Mesenteric fat pad (tissue), 1 donor: ENCODE data around the gene IL6. TPM values are rescaled to one million over a fixed set of nuclear protein-coding genes. Genes with fewer than 3 reads are reported as not detected.
"Not testable (repeated sequence)": the region's sequence is repeated elsewhere in the genome, so short reads cannot be mapped to it uniquely, and the experiment has no call there.

ENCODE experiments used
- DNase-seq: peaks from one replicate; pipeline ENCODE4 v3.0.0-alpha.2; 2020; ENCODE audit warnings: low spot score
- total RNA-seq: library from RNA; stranded (reverse); fragmentation: NEBNext Ultra II Directional; extraction: Animal tissue kit (Norgen Biotek cat#: 25700); gene quantifications from one replicate; pipeline ENCODE4 v1.2.1, GENCODE V29; 2021
- donor health status: DM: yes; HTN: yes; CAD: no.

The IL6 gene
- total RNA-seq, 1 donor from 2014 or later: 385 TPM

GRCh38 chr7:22779730-22780323, 52.8 kb downstream of the IL6 start:
- not testable (repeated sequence) for DNase-seq

- DNase-seq: no peak
Measured at GRCh38 chr7:22781230-22781711, 54.3 kb downstream of the IL6 start.

Other genes starting within 250 kb of the IL6 start
- 2.6 TPM for gene STEAP1B, start 227.0 kb upstream of the IL6 start, total RNA-seq
- 248 TPM for gene TOMM7, start 95.6 kb downstream of the IL6 start, total RNA-seq